ENCODE measurements around the gene ENOX2.
A peak's percentile ranks its signal among the peaks of the same experiment; 100 is the strongest.

Gene ENOX2

GRCh38 chrX:130916636-130917422 is 13.8 kb upstream of the ENOX2 start:
- no peak for TF ChIP-seq EZH2phosphoT487 (IDR thresholded peaks at IDR 0.05; ENCODE audit: borderline replicate concordance)
- peak; percentile 73 for TF ChIP-seq CTCF (conservative IDR thresholded peaks at IDR 0.05; ENCODE audit: low read length)
- Histone ChIP-seq H3F3A (ENCODE audit: low read depth) (no peaks in the 10 kb centered on the region), H3K9me3 (ENCODE audit: insufficient read depth, low read depth, low read length) (no peaks in the 10 kb centered on the region), H3K4me3 (ENCODE audit: low read length, poor library complexity, severe bottlenecking) (no peak overlapping the region), H3K9ac (ENCODE audit: low read depth, low read length, poor library complexity, severe bottlenecking) (no peak overlapping the region), H3K36me3 (ENCODE audit: insufficient read depth, low read length) (no peaks in the 10 kb centered on the region), H3K4me2 (ENCODE audit: low read depth, low read length, poor library complexity, severe bottlenecking) (no peak overlapping the region), H3K79me2 (ENCODE audit: insufficient read depth, low read length) (no peaks in the 10 kb centered on the region), H3K4me1 (ENCODE audit: insufficient read depth, low read length, poor library complexity, severe bottlenecking) (no peaks in the 10 kb centered on the region), H3K9me2 (replicated peaks; ENCODE audit: low read depth, low read length) (no peaks in the 10 kb centered on the region), H2AFZ (ENCODE audit: low read length) (no peak overlapping the region; the same call in 1 of the 2 replicates), H4K20me1 (ENCODE audit: insufficient read depth, low read length, poor library complexity, severe bottlenecking) (no peaks in the 10 kb centered on the region), H3K27me3 (ENCODE audit: insufficient read depth, low read length, poor library complexity, severe bottlenecking) (no peaks in the 10 kb centered on the region)

- H3K9me3 ChIP-seq (ENCODE audit: insufficient read depth, low read depth, low read length) = no peaks in the 10 kb centered on the region
- no peak overlapping the region for H3K9ac ChIP-seq (ENCODE audit: low read depth, low read length, poor library complexity, severe bottlenecking)
- H3K4me1 ChIP-seq (ENCODE audit: insufficient read depth, low read length, poor library complexity, severe bottlenecking) = no peaks in the 10 kb centered on the region
- H3K9me2 ChIP-seq (replicated peaks; ENCODE audit: low read depth, low read length) = no peaks in the 10 kb centered on the region
- H3F3A ChIP-seq (ENCODE audit: low read depth) = no peaks in the 10 kb centered on the region
- no peaks in the 10 kb centered on the region for H4K20me1 ChIP-seq (ENCODE audit: insufficient read depth, low read length, poor library complexity, severe bottlenecking)
- H2AFZ ChIP-seq (ENCODE audit: low read length) = no peak overlapping the region
- no peaks in the 10 kb centered on the region for H3K79me2 ChIP-seq (ENCODE audit: insufficient read depth, low read length)
- no peaks in the 10 kb centered on the region for H3K27me3 ChIP-seq (ENCODE audit: insufficient read depth, low read length, poor library complexity, severe bottlenecking)
- no peaks in the 10 kb centered on the region for H3K36me3 ChIP-seq (ENCODE audit: insufficient read depth, low read length)
- H3K4me2 ChIP-seq (ENCODE audit: low read depth, low read length, poor library complexity, severe bottlenecking) = no peak overlapping the region
- no peak overlapping the region for H3K4me3 ChIP-seq (ENCODE audit: low read length, poor library complexity, severe bottlenecking)
- TF ChIP-seq CTCF (conservative IDR thresholded peaks at IDR 0.05; ENCODE audit: low read length) = no peak
- no peak for TF ChIP-seq EZH2phosphoT487 (IDR thresholded peaks at IDR 0.05; ENCODE audit: borderline replicate concordance)
Observed at GRCh38 chrX:130915302-130915701, 12.3 kb upstream of the ENOX2 start.

GRCh38 chrX:130909469-130910136 is 6.6 kb upstream of the ENOX2 start:
- Histone ChIP-seq H3K36me3 (ENCODE audit: insufficient read depth, low read length) (no peaks in the 10 kb centered on the region), H3K9ac (ENCODE audit: low read depth, low read length, poor library complexity, severe bottlenecking) (no peak overlapping the region), H3K27me3 (ENCODE audit: insufficient read depth, low read length, poor library complexity, severe bottlenecking) (no peaks in the 10 kb centered on the region), H3K79me2 (ENCODE audit: insufficient read depth, low read length) (no peaks in the 10 kb centered on the region), H3K4me2 (ENCODE audit: low read depth, low read length, poor library complexity, severe bottlenecking) (no peak overlapping the region), H2AFZ (ENCODE audit: low read length) (no peak overlapping the region), H3K4me1 (ENCODE audit: insufficient read depth, low read length, poor library complexity, severe bottlenecking) (no peaks in the 10 kb centered on the region), H3K4me3 (ENCODE audit: low read length, poor library complexity, severe bottlenecking) (no peak overlapping the region), H3K9me2 (replicated peaks; ENCODE audit: low read depth, low read length) (no peaks in the 10 kb centered on the region), H4K20me1 (ENCODE audit: insufficient read depth, low read length, poor library complexity, severe bottlenecking) (no peaks in the 10 kb centered on the region), H3K9me3 (ENCODE audit: insufficient read depth, low read depth, low read length) (no peaks in the 10 kb centered on the region), H3F3A (ENCODE audit: low read depth) (no peaks in the 10 kb centered on the region)
- TF ChIP-seq EZH2phosphoT487 (IDR thresholded peaks at IDR 0.05; ENCODE audit: borderline replicate concordance) (no peak), CTCF (conservative IDR thresholded peaks at IDR 0.05; ENCODE audit: low read length) (no peak)
